ENCODE measurements around the gene ARL8B.

The ARL8B gene

DNA sequence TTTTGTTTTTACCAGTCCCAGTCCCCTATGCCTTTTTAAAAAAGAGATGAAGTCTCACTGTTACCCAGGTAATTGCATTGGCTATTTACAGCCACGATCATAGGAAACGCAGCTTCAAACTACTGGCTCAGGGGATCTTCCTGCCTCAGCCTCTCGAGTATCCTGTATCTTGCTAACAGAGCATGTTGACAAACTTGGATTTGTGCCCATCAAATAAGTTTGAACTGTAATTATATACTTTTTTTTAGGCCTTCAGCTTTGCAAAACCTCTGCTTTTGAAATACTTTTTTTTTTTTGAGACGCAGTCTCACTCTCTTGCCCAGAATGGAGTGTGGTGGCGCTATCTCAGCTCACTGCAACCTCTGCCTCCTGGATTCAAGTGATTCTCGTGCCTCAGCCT lies 62.4 kb downstream of the ARL8B start:
- TF ChIP-seq EZH2 (IDR thresholded peaks at IDR 0.05) (no peak), FOXP2 (optimal IDR thresholded peaks at IDR 0.05; ENCODE audit: control extremely low read depth, extremely low read length, insufficient read depth) (no peak), POLR2AphosphoS5 (IDR thresholded peaks at IDR 0.05; ENCODE audit: borderline replicate concordance, low read depth, low read length) (no peak)
- H3K9me3 ChIP-seq (ENCODE audit: low read depth, low read length): no peaks in the 10 kb centered on the region
- no peak for DNase-seq (ENCODE audit: low read depth, low spot score)
- H3K36me3 ChIP-seq (ENCODE audit: insufficient read depth, low read length): 0 out of 2 replicates have a peak, but pooled peaks cover 4% of the 10 kb centered on the region
- H3K9ac ChIP-seq (ENCODE audit: insufficient read length): no peak overlapping the region
- no peak overlapping the region for H3K4me3 ChIP-seq
- H3K27ac ChIP-seq: no peak overlapping the region

DNA sequence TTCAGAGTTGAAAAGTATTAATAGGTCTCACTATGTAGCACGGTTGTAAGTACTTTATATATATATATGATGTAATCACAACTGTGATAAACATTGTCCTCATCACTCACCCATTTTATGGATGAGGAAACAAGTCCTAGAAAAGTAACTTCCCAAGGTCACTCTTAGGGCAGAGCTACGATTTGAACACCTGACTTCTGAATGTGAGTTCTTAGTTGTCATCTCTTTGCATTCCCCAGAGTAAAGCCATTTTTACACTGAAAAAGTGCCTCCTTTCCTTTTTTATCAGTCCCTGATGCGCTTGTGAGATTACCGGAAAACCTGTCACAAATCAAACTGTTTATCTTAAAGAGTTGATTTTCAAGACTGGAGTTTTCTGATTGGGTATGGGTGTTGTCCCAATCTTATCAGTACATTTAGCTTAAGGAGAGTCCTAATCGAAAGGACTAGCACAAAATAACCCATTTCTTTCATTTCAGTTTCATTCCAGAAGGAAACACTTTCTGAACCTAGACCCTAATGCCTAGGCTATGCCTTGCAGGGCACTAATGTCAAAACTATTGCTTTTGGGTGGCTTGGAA lies 63.1 kb downstream of the ARL8B start:
- H3K4me3 ChIP-seq: no peak overlapping the region
- TF ChIP-seq EZH2 (IDR thresholded peaks at IDR 0.05) (no peak), FOXP2 (optimal IDR thresholded peaks at IDR 0.05; ENCODE audit: control extremely low read depth, extremely low read length, insufficient read depth) (no peak), POLR2AphosphoS5 (IDR thresholded peaks at IDR 0.05; ENCODE audit: borderline replicate concordance, low read depth, low read length) (no peak)
- H3K9ac ChIP-seq (ENCODE audit: insufficient read length): no peak overlapping the region

DNA sequence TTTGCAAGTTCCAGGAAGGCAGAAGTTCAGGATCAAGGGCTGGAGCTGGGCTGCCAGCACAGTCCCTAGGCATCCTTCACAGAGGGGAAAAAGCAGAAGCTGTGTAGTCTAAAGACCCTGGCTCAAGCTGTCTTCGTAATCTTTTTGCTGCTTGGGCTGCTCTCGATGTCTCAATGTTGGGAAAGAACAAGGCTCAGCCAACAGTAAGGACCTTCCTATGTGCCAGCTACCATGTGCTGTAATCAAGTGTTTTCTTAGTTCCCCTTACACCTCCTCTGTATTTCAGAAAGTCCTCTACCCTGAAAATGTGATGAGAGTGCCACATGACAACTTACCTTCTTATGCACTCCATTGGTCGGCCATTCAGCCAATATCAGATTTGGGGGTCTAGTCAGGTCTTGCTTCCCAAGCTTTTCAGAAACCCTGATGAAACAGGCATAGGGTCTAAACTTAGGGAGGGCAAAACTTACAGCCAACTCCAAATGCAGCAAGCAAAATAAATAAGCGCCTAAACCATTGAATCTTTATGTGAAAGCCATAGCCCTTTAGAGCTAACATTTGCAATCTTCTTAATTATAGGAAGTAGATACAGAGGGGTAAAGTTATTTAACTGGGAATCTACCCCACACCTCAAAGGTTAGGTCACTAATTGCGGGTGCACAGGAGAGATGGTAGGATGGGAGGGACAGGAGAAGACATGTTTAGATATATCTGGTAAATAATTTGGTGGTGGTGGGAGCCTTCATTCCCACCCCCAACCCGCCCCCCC lies 64.2 kb downstream of the ARL8B start:
- Histone ChIP-seq H3K9me3 (ENCODE audit: low read depth, low read length) (no peaks in the 10 kb centered on the region), H3K4me3 (peak overlapping the region; percentile 80; the same call in 1 of the 2 replicates), H3K36me3 (ENCODE audit: insufficient read depth, low read length) (0 out of 2 replicates have a peak, but pooled peaks cover under 1% of the 10 kb centered on the region), H3K27ac (no peak overlapping the region), H3K9ac (ENCODE audit: insufficient read length) (no peak overlapping the region)
- TF ChIP-seq EZH2 (IDR thresholded peaks at IDR 0.05): no peak
- no peak for DNase-seq (ENCODE audit: low read depth, low spot score)

More for the DNA sequence above, 63.1 kb downstream of the ARL8B start:
- Histone ChIP-seq H3K9me3 (ENCODE audit: low read depth, low read length) (no peaks in the 10 kb centered on the region), H3K36me3 (ENCODE audit: insufficient read depth, low read length) (0 out of 2 replicates have a peak, but pooled peaks cover 4% of the 10 kb centered on the region), H3K27ac (no peak overlapping the region)
- no peak for DNase-seq (ENCODE audit: low read depth, low spot score)

DNA sequence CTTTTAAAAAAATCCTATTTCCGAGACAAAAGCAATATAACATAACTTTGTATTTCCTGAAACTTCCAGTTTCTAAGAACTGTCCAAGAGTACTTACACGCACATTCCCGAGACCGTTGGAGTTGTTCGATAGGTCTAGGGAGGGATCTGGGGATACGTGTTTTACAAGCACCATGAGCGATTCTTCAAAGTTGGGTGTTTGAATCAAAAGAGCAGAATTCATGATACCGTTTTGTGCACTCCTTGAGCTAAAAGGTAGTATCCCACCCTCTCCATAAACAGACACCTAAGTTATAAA lies 64.7 kb downstream of the ARL8B start:
- H3K36me3 ChIP-seq (ENCODE audit: insufficient read depth, low read length): no peaks in the 10 kb centered on the region
- no peak overlapping the region for H3K27ac ChIP-seq
- H3K4me3 ChIP-seq: peak overlapping the region; percentile 80
- no peaks in the 10 kb centered on the region for H3K9me3 ChIP-seq (ENCODE audit: low read depth, low read length)
- TF ChIP-seq EZH2 (IDR thresholded peaks at IDR 0.05) (no peak), FOXP2 (optimal IDR thresholded peaks at IDR 0.05; ENCODE audit: control extremely low read depth, extremely low read length, insufficient read depth) (no peak), POLR2AphosphoS5 (IDR thresholded peaks at IDR 0.05; ENCODE audit: borderline replicate concordance, low read depth, low read length) (no peak)
- peak overlapping the region; percentile 51 for H3K9ac ChIP-seq (ENCODE audit: insufficient read length)
- DNase-seq (ENCODE audit: low read depth, low spot score): no peak

DNA sequence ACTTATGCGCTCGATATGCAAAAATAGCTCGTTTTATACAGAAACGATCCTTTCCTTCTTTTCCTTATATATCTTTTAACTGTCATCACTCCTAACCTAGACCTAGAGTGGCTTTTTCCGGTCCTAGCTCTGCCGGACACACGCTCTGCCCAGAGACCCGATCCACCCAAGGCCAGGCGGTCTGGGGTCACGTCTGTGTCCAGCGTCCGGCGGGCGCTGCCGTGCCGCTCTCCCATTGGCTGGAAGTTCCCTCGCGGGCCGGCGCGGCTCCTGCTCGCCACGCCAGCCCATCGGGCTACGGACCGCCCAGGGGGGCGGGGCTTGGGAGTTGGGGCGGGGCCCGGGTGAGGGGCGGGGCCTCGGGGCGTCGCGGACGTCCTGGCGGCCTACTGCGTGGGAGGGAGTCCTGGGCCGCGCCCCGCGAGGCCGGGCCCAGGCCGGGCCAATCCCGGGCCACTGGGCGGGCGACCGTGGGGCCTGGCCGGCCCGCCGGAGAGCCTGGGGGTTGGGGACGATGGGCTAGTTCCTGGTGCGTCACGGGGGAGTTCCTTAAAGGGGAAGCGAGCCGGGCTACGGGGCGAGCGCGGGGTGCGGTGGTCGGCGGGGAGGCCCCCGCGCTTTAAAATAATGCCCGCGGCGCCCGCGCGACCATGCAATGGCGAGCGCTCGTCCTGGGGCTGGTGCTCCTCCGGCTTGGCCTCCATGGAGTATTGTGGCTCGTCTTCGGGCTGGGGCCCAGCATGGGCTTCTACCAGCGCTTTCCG lies 65.2 kb downstream of the ARL8B start, which contains the start of gene EDEM1:
Gene EDEM1, plus strand, starts transcription at position 552 of the 764 bp plus-strand sequence. Its CDS starts 99 bp downstream, at position 651.
- TF ChIP-seq POLR2AphosphoS5 (IDR thresholded peaks at IDR 0.05; ENCODE audit: borderline replicate concordance, low read depth, low read length) (peak; percentile 34; the same call in 1 of the 2 replicates), FOXP2 (optimal IDR thresholded peaks at IDR 0.05; ENCODE audit: control extremely low read depth, extremely low read length, insufficient read depth) (no peak), EZH2 (IDR thresholded peaks at IDR 0.05) (no peak)
- Histone ChIP-seq H3K9me3 (ENCODE audit: low read depth, low read length) (no peaks in the 10 kb centered on the region), H3K4me3 (peak within 1 kb of the TSS; percentile 80), H3K27ac (no peak within 1 kb of the TSS), H3K9ac (ENCODE audit: insufficient read length) (peak within 1 kb of the TSS; percentile 84), H3K36me3 (ENCODE audit: insufficient read depth, low read length) (no peaks in the 10 kb centered on the region)
- DNase-seq (ENCODE audit: low read depth, low spot score): no peak

DNA sequence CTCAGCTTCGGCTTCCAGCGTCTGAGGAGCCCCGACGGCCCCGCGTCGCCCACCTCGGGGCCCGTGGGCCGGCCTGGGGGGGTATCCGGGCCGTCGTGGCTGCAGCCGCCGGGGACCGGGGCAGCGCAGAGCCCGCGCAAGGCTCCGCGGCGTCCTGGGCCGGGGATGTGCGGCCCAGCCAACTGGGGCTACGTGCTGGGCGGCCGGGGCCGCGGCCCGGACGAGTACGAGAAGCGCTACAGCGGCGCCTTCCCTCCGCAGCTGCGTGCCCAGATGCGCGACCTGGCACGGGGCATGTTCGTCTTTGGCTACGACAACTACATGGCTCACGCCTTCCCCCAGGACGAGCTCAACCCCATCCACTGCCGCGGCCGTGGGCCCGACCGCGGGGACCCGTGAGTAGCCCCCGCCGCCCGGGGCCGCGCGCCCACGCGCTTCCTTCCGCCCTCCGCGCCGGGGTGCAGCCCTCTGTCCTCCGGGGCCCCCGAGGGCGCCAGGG lies 65.9 kb downstream of the ARL8B start:
- Histone ChIP-seq H3K9me3 (ENCODE audit: low read depth, low read length) (no peaks in the 10 kb centered on the region), H3K9ac (ENCODE audit: insufficient read length) (peak overlapping the region; percentile 84), H3K27ac (no peak overlapping the region), H3K4me3 (peak overlapping the region; percentile 80), H3K36me3 (ENCODE audit: insufficient read depth, low read length) (no peaks in the 10 kb centered on the region)
- no peak for TF ChIP-seq EZH2 (IDR thresholded peaks at IDR 0.05)
- no peak for TF ChIP-seq FOXP2 (optimal IDR thresholded peaks at IDR 0.05; ENCODE audit: control extremely low read depth, extremely low read length, insufficient read depth)
- TF ChIP-seq POLR2AphosphoS5 (IDR thresholded peaks at IDR 0.05; ENCODE audit: borderline replicate concordance, low read depth, low read length): no peak
- DNase-seq (ENCODE audit: low read depth, low spot score): no peak

DNA sequence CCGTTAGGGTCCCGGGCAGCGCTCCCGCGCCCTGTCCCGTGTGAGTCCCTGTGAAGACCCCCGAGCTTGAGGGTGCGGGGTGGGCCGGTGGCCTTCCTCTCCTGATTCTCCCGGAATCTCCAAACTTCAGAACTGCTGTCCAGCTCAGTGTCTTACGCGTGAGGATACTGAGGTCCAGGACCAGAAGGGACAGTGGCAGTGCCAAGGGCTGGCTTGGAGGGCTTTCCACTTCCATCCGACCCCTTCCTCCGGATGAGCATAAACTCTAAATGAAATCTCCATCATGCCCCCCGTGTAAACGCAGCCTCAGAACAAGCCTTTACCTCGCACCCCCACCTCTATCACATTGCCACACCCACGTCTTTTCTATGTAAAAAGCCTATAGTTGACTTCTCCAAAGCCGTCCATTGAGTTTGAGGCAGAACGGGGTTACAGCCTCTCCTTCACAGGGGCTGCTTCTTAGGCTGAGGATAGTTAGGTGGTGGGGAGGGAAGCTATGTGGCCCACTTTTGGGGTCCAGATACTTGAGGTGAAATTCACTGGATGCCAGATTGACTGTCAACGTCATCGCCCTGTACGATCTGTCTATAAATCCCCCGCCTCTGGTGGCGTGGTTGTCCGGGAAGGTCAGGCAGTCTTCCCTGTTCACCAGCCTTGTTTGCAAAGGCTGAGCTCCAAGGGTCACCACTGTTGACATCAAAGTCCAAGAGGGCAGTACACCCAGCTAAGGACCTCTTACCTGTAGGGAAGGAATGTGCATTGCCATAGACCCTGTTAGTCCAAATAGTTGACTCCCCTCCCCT lies 66.5 kb downstream of the ARL8B start:
- TF ChIP-seq POLR2AphosphoS5 (IDR thresholded peaks at IDR 0.05; ENCODE audit: borderline replicate concordance, low read depth, low read length) (no peak), EZH2 (IDR thresholded peaks at IDR 0.05) (no peak), FOXP2 (optimal IDR thresholded peaks at IDR 0.05; ENCODE audit: control extremely low read depth, extremely low read length, insufficient read depth) (no peak)
- DNase-seq (ENCODE audit: low read depth, low spot score): no peak
- Histone ChIP-seq H3K9me3 (ENCODE audit: low read depth, low read length) (no peaks in the 10 kb centered on the region), H3K27ac (no peak overlapping the region), H3K9ac (ENCODE audit: insufficient read length) (peak overlapping the region; percentile 84), H3K4me3 (peak overlapping the region; percentile 80), H3K36me3 (ENCODE audit: insufficient read depth, low read length) (no peaks in the 10 kb centered on the region)

Measured in SK-N-MC (cell line).